Measurements from ENCODE around the gene DCD.

Gene DCD

DNA sequence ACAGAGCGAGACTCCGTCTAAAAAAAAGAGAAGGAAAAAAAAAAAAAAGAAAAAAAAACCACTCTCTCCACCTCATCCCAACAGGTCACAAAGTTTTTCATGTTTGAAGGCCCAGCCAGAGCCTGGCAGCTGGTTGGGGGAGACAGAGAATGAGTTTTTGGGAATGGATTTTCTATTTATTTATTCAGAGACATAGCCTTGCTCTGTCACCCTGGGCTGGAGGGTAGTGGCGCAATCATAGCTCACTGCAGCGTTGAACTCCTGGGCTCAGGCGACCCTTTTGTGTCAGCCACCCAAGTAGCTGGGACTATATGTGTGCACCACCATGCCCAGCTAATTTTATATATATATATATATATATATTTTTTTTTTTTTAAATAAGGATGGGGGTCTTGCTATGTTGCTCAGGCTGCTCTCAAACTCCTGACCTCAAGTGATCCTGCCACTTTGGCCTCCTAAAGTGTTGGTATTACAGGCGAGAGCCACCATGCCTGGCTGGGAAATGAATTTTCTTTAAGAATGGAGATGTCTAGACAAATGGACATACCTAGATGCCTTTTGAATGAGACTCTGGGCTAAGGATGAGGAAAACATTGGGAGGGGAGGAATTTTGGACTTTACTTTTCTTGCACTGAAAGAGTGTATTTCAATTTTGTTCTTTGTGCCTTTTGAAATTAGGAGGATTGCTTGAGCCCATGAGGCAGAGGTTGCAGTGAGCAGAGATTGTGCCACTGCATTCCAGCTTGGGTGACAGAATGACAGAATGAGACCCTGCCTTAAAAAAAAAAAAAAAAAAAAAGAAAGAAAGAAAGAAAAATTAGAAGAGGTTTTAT is 42.8 kb downstream of the DCD start:
- DNase-seq, result no peak

GRCh38 chr12:54604436-54604835 is 43.7 kb downstream of the DCD start:
- no peak for DNase-seq

- DNase-seq, result no peak
Measured at GRCh38 chr12:54603872-54604271, 44.3 kb downstream of the DCD start.

- peak; percentile 85 for DNase-seq
Measured at GRCh38 chr12:54603173-54603814, 44.9 kb downstream of the DCD start.

- DNase-seq, result no peak
Measured at GRCh38 chr12:54602661-54603060, 45.5 kb downstream of the DCD start.

- DNase-seq, result no peak
Measured at GRCh38 chr12:54601841-54602240, 46.3 kb downstream of the DCD start.

- DNase-seq, result no peak
Measured at GRCh38 chr12:54598970-54599369, 49.2 kb downstream of the DCD start.

DNA sequence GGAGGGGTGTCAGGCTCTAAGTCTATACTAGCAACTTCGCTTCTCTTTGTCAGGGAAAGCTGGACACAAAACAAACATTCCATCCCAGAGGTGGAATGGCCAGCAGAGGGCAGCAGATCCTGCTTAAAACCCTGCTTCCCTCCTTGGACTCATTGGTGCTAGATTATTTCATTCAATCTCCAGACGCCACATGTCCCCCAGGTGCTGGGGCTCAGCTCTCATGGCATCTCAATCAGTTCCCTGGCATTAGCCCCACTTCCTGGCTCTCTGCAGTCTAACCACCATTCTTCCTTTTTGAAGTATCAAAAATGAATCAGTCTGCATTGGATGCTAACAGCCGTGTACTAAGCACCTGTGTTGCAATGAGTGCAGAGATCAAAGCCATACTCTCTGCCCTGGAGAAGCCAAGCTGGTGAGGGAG is 51.6 kb downstream of the DCD start:
- DNase-seq, result peak; percentile 82

- DNase-seq, result peak; percentile 61
Measured at GRCh38 chr12:54595471-54595870, 52.7 kb downstream of the DCD start.

All from activated effector memory CD4-positive, alpha-beta T cell treated with anti-CD3 and anti-CD28 coated beads, Interleukin-2, amount 50 U/mL, for 16 hours (primary cell).